ENCODE data around the gene SYT17.

The SYT17 gene

GRCh38 chr16:19301931-19302330, 133.9 kb downstream of the SYT17 start:
- DNase-seq (ENCODE audit: low spot score) = no peak

DNA sequence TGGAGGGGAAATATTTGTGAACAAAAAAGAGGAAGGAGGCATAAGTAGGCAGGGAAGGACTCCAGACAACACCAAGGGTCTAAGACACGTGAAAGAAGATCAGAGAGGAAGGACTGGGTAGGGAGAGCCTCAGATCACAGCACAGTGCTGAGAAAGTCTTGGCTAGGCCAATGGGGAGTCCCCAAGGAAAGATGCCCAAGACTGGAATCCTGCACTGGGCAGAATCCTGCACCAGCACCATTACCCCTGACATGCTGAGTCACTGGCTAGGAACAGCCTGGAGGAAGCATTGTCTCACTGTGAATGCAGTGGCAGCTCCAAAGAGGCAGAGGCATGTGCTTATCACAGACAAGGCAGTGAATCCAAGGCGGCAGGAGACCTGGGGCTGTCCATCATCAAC, 136.7 kb downstream of the SYT17 start:
- no peak for DNase-seq (ENCODE audit: low spot score)

- no peak for DNase-seq (ENCODE audit: low spot score)
These were observed 137.4 kb downstream of the SYT17 start for GRCh38 chr16:19305443-19305842.

- DNase-seq (ENCODE audit: low spot score) = no peak
These were observed 139.7 kb downstream of the SYT17 start for GRCh38 chr16:19307587-19308241.

DNA sequence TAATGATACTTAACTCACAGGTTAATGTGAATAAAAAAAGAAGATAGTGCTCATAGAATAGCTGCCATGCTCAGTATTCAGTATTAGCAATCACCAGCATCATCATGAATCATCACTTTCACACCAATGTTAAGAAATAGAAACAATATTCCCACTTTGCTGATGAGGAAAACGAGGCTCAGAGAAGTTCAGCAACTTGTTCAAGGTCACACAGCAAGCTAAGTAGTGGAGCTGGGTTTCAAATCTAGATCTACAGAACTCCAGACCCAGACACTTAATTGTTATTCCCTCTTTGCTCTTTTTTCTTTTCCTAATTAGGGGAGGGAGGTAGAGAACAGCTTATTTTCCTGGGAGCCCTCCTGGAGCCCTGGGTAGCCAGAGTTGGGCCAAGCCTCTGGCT, 140.4 kb downstream of the SYT17 start:
- DNase-seq (ENCODE audit: low spot score) = no peak

DNA sequence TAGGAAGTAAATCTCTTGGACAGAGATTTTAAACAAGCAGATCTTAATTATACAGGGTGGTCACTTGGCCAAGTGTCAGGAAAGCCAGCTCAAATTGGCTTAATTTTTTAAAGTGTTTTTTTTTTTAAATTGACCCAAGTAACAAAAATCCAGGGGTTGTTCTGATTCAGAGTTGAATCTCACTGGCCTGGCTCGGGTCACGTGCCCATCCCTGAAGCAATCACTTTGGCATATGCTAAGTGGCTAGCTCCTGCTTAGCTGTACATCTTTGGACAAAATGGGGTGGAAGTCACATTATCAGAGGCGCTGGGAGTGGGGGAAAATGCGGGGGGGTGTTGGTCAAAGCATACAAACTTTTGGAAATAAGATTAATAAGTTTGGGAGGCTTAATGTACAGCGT, 141.1 kb downstream of the SYT17 start:
- no peak for DNase-seq (ENCODE audit: low spot score)

- DNase-seq (ENCODE audit: low spot score) = no peak
These were observed 146.8 kb downstream of the SYT17 start for GRCh38 chr16:19314718-19315425.

- DNase-seq (ENCODE audit: low spot score) = no peak
These were observed 147.9 kb downstream of the SYT17 start for GRCh38 chr16:19315889-19316433.

DNA sequence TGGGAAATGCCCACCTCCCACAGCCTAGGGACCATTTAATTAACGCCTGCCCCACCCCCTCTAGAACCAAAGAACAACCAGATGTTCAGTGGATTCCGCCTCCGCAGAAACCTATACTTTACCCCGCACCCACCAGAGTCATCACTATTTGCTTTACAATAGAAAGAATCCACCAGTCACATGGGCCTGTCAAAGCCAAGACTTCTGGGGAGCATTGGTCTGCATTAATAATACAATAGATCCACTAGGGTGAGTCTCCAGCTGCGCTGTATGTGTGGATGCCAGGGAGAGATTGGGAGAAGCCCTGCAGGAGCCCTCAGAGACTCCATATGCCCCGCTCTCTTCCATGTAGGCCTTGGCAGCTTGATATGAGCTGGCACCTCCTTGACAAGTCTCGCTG, 148.8 kb downstream of the SYT17 start:
- no peak for DNase-seq (ENCODE audit: low spot score)

Data from CD4-positive, alpha-beta T cell treated with Interleukin-15 for 4 hours (primary cell).